Prostate gland (tissue), 2 donors: ENCODE results near the gene MYCBPAP.

ENCODE experiments used
- POLR2A ChIP-seq: fragments of 450-650 bp; IDR thresholded peaks from one replicate; pipeline ENCODE4 v1.6.1; 2016; ENCODE audit warnings: antibody characterized with exemption, mild to moderate bottlenecking
- POLR2AphosphoS5 ChIP-seq: sonication (generic); formaldehyde crosslinking; IDR thresholded peaks from one replicate; pipeline ENCODE4 v1.6.1; 2017; ENCODE audit warnings: antibody characterized with exemption
- TF ChIP-seq, protein P1 (sequence below), 4 experiments: fragments of 200-600 bp in 2 of 4; fragments of 450-650 bp in 2 of 4; sonication (generic) in 2 of 4; IDR thresholded peaks; 1 replicate in 3 of 4; 2 replicates in 1 of 4; pipeline ENCODE4 v1.5.1; 2016 to 2019; ENCODE audit warnings: antibody characterized with exemption in 4 of 4, mild to moderate bottlenecking in 2 of 4, moderate library complexity in 2 of 4

- TF ChIP-seq, protein P1, sequence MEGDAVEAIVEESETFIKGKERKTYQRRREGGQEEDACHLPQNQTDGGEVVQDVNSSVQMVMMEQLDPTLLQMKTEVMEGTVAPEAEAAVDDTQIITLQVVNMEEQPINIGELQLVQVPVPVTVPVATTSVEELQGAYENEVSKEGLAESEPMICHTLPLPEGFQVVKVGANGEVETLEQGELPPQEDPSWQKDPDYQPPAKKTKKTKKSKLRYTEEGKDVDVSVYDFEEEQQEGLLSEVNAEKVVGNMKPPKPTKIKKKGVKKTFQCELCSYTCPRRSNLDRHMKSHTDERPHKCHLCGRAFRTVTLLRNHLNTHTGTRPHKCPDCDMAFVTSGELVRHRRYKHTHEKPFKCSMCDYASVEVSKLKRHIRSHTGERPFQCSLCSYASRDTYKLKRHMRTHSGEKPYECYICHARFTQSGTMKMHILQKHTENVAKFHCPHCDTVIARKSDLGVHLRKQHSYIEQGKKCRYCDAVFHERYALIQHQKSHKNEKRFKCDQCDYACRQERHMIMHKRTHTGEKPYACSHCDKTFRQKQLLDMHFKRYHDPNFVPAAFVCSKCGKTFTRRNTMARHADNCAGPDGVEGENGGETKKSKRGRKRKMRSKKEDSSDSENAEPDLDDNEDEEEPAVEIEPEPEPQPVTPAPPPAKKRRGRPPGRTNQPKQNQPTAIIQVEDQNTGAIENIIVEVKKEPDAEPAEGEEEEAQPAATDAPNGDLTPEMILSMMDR (IDR thresholded peaks at IDR 0.05): no peak
- TF ChIP-seq POLR2A (no peak), POLR2AphosphoS5 (no peak)
Observed at GRCh38 chr17:50465635-50466034, 42.6 kb upstream of the MYCBPAP start.
